Activated CD4-positive, alpha-beta T cell treated with anti-CD3 and anti-CD28 coated beads for 24 hours (primary cell): Measurements from ENCODE around the gene LIMCH1.

Source experiments
- DNase-seq, 2 donors: peaks; one replicate each; pipeline ENCODE4 v3.0.0-alpha.2; 2020; ENCODE audit warnings: low read depth in 2 of 2

LIMCH1 gene

DNA sequence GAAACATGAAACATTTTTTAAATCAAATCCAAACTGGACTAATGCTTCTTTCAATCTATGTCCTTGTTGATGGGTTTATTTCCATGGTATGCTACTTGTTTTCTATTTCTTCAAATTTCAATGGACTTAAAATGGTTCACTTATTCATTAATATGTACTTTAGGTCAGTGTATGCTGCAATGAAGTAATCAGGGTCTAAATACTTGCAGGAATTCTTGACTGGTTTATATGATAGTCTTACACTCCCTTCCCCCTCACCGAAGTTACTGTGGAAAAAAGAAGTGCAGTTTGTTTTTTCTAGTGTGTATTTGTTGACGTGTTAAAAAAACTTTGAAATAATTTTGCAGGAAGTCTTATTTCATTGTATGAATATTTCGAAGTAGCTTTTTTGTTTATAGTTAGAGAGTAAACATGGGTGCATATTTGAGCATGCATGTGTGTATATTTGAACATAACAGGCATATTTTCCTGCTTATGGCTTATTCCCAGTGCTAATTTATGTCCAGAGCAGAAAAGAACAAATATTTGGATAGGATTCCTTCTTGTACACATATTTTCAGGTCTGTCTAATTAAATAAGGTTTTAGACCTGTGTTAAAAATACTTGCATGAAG lies 65.0 kb downstream of the LIMCH1 start:
- DNase-seq = no peak

- no peak for DNase-seq
Measured at GRCh38 chr4:41609851-41610250, 71.9 kb downstream of the LIMCH1 start.

DNA sequence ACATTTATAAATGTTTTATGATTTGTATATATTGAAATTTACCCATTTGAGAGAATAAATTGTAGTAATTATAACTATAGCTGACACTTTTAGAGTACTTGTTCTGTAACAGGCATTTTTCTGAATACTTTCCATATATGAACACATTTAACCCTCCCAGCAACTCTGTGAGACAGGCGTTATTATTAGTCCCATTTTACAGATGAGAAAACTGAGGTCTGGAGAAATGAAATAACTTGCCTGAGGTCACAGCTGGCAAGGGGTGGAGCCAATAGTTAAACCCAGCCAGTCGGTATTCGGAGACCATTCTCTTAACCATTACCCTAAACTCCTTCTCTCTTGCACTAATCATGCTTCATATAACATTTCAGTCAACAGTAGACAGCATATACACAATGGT lies 72.5 kb downstream of the LIMCH1 start:
- DNase-seq = no peak

- no peak for DNase-seq
Measured at GRCh38 chr4:41611124-41611838, 73.3 kb downstream of the LIMCH1 start.

- DNase-seq = no peak
Measured at GRCh38 chr4:41611881-41612871, 74.2 kb downstream of the LIMCH1 start.

GRCh38 chr4:41613386-41613785 lies 75.4 kb downstream of the LIMCH1 start:
- no peak for DNase-seq

- DNase-seq = no peak
Measured at GRCh38 chr4:41613821-41614220, 75.9 kb downstream of the LIMCH1 start.

DNA sequence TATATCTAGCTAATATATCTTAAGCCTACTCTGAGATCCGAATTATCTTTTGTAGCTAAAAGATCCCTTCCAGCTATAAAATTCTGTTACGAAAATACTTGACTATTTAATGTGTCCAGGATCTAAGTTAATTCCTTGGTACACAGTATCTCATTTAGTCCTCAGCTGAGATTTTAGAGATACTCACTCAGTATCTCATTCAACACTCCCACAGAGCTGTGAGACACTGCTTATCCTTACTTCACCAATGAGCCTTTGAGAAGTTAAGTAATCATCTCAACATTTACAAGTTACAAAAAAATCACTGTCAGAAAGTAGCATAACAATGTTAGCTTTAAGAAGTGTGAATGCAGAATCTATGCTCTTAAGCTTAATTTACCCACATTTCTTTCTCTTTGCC lies 76.6 kb downstream of the LIMCH1 start:
- DNase-seq = no peak

- no peak for DNase-seq
Measured at GRCh38 chr4:41619161-41619560, 81.2 kb downstream of the LIMCH1 start.

DNA sequence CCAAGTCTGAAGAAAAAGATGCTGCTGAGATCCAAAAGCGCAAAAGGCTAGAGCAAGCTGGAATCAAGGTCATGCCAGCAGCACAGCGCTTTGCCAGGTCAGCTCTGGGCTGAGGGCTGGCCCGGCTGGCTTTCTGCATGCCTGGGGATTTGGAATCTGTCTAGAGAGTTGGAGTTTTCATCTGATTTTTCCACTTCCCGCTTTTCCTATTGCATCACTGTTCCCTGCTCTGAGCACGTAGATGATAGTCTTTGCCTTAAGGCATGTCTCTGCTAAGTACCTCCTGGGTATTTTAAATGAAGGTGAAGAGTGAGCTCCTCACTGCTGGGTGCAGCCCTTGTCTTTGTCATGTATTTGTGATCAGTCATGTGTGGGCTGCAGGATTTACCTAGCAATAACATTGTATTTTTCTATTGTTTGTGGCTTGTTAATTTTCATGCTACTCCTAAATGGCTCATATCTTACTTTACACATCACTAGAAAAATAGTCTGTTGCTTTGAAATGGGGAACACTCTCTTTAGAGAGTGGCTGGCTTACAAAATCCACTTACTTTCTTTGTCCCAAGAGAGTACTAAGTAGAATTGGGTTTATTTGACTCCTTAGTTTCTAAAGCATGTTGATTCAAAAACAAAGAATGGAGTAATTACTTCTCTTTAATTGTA lies 82.8 kb downstream of the LIMCH1 start:
- no peak for DNase-seq

DNA sequence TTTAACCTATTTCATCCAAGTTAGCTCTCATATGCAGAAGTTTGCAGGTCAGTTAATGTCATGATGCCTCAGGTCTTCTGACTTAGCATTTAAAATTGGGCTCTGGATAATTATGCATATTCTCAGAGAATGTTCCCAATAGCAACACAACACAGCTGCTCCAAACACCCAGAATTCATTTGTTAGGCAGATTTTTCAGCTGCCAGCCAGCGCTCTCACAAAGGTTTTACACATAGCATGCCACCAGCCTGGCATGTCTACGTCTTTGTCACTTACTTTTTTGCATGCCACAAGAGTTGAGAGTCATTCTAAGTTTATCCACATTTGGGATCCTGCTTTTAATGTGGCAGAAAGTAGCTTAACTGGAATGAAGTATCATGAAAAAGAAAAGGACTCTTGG lies 84.8 kb downstream of the LIMCH1 start:
- no peak for DNase-seq

- DNase-seq = no peak
Measured at GRCh38 chr4:41624765-41625164, 86.8 kb downstream of the LIMCH1 start.

- no peak for DNase-seq
Measured at GRCh38 chr4:41625531-41625930, 87.6 kb downstream of the LIMCH1 start.

- DNase-seq = no peak
Measured at GRCh38 chr4:41628936-41629335, 91.0 kb downstream of the LIMCH1 start.

- DNase-seq = no peak
Measured at GRCh38 chr4:41631523-41631922, 93.6 kb downstream of the LIMCH1 start.

- no peak for DNase-seq
Measured at GRCh38 chr4:41632481-41633073, 94.6 kb downstream of the LIMCH1 start.

DNA sequence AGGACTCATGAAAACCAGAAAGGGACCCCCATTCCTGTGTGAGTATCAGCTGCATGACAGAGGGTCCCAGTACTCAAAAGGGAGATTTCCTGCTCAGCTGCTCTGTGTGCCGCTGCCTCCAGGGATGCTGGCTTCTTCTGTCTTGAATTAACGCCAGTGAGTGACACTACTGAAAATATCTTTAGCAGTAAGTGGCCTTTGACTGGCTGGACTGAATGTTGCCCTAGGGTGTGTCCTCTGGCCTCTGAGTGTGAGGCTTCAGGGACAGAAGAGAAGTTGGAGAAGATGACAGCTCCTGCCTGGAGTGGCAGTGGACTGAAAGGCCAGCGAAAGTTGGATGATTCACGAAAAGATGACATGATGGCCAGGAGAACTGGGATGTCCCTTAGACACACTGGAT lies 95.4 kb downstream of the LIMCH1 start:
- no peak for DNase-seq

DNA sequence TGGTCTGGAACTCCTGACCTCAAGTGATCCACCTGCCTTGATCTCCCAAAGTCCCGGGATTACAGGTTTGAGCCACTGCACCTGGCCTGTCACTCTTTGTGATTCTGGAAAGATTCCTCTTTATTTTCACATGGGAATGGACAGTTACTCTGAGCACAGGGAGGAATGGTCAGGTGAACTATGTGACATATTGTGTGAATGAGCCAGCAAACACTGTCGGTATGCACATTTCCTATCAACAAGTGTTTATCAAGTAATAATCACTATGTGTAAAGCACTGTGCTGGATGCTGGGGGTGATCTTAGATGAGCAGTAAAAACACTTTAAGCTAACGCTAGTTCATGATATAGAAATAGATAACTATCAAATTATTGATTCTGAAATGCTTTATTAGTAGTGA lies 97.5 kb downstream of the LIMCH1 start:
- DNase-seq = no peak

DNA sequence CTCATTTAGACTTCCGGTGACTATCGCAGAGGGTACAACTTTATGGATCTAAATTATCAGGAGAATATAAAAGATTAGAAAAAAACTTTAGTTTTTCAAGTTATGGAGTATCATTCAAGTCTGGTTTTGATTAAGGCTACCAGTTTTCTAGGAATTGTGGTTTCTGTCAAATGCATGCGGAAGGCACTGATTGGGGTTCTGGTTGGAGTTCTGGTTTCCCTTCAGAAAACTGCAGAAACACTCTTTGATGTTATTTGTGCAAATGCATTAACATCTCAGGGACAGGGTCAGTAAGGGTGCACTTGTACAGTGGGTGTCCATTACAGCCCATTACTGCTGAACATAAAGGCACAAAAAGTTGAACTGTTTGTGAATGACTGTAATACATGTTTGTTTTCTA lies 100.2 kb downstream of the LIMCH1 start:
- DNase-seq = no peak

GRCh38 chr4:41638866-41639265 lies 100.9 kb downstream of the LIMCH1 start:
- no peak for DNase-seq

DNA sequence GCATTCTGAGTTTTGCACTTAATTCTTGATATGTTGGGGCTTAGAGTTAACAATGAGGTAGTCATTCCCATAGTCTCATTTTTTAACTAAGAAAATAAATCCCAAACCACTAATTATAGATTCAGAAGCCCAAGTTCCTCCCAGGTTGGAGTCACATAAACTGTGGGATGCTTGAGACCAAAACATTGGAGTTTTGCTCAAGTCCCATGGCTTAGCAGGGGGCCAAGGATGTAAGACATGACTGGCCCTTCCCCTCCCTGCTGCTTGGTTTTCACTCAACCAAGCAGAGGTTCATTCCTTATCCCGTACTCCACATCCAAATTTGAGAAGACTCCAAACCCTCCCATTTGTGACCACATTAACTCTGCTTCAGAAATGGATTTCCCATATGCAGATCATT lies 101.3 kb downstream of the LIMCH1 start:
- DNase-seq = no peak

DNA sequence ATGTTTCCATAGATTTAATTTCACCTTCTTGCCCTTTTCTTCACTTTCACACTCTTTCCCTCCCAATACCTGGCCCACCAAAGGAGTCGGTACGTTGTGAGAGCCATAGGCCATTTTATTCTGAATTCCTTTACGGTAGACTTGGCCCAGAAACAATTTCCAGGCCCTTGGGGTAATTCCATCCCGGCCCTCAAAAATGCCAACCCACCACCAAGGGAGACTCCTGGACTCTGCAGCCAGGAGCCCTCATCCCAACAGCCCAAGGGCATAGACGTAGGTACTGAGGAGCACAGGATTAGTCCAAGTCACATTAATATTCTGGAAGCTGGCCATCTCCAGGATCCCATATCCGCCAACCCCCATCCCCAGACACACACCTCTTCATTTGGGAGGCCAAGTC lies 102.9 kb downstream of the LIMCH1 start:
- no peak for DNase-seq
